Activated CD8-positive, alpha-beta memory T cell treated with anti-CD3 and anti-CD28 coated beads for 24 hours (primary cell): Measurements from ENCODE around the gene LBHD1.

ENCODE experiments used
- DNase-seq: peaks from one replicate; pipeline ENCODE4 v3.0.0-alpha.2; 2020

The LBHD1 gene

DNA sequence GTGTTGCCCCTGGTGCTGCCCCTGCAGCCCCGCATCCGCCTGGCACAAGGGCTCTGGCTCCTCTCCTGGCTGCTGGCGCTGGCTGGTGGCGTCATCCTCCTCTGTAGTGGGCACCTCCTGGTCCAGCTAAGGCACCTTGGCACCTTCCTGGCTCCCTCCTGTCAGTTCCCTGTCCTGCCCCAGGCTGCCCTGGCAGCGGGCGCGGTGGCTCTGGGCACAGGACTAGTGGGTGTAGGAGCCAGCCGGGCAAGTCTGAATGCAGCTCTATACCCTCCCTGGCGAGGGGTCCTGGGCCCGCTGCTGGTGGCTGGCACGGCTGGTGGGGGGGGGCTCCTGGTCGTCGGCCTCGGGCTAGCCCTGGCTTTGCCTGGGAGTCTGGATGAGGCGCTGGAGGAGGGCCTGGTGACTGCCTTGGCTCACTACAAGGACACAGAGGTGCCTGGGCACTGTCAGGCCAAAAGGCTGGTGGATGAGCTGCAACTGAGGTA, 58.7 kb downstream of the LBHD1 start:
- no peak for DNase-seq
